ELF-1 (cell line): ENCODE measurements around the gene TDP1.
A peak's percentile ranks its signal among the peaks of the same experiment; 100 is the strongest.

Experiments used
- DNase-seq: peaks from one replicate; pipeline ENCODE4 v3.0.0-alpha.2; 2016; ENCODE audit warnings: low read depth, low spot score

The TDP1 gene

GRCh38 chr14:89941830-89942377, 13.8 kb upstream of the TDP1 start:
- DNase-seq = no peak

- DNase-seq = no peak
These were observed 8.4 kb upstream of the TDP1 start for GRCh38 chr14:89947344-89947743.

DNA sequence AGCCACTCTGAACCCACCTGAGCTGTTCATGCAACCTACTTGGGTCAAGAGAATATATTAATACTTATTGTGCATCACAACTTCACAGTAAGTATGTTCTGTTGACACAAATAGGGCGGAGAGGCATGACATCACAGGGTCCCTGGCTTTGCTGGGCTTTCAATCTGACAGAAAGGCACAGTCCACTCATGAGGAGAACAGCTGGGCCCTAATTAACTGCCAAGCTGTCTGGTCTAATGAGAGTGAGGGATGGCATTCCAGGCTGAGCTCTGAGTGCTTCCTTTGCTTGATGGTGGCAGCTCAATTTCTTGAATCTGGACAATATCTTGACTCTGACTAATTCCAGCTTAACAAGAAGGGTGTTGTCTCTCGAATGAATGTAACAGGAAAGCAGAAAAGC, 3.2 kb upstream of the TDP1 start:
- no peak for DNase-seq

DNA sequence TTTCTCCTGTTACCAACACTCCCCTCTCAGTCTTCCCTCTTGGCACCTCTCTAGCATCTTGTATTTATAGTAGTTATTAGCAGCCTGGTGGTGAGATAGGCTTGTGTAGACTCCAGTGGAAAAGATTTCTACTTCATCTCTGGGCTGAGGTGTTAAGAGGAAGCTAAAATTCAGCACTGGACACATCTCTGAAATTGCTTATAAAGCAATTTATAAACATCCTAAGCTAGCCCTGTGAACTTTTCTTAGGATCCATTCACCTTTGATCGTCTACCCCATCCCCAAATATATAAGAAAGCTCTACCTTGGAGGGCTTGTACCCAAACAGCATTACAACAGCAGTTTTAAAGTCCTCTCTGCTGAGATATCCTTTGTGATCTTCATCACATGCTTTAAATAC, 2.1 kb upstream of the TDP1 start:
- no peak for DNase-seq

DNA sequence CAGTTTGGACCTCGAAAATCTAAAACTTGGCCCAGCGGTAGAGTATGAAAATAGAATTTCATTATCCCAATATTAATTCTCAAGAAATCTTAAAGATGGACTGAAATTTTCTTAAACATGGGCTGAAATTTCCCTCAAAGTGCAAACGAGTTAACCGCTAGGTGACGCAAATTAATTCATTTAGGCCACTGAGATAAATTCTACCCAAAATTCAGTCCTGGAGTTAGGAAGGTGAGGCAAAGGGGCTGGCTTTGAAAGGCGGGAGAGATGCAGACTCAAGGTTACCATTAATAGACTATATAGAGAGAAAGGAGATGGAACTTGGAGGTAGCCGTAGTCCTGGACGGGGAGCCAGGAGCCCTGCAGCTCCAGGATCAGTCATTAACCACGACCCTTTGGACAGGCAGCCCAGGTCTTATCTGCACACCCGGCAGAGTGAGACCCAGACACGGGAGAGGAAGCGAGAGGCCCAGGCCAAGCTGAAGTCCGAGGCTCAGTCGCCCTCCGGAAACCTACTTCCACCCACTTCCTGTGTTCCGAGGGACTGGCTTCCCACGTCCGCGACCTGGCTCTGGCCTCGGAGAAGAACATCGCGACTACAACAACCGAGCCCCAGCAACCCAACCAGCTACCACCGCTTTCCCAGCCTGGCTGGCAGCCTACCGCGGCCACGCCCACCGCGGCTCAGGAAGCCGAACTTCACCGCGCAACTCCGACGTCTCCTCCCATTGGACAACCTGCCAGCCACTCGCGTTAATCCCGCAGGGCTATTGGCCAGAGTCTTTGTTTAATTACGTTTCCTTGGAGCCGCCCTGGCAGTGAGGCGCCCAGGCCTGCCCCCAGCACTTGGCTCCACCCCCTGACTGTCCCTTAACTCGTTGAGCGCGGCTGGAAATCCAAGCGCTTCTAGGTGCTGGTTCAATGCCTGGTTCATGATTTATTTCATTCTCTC, 1.4 kb upstream of the TDP1 start, which contains the start of gene EFCAB11:
TSS of gene EFCAB11 (minus strand) at position 661 of the 952 bp plus-strand sequence. CDS start at position 591, 70 bp downstream.
- DNase-seq = peak; percentile 100

DNA sequence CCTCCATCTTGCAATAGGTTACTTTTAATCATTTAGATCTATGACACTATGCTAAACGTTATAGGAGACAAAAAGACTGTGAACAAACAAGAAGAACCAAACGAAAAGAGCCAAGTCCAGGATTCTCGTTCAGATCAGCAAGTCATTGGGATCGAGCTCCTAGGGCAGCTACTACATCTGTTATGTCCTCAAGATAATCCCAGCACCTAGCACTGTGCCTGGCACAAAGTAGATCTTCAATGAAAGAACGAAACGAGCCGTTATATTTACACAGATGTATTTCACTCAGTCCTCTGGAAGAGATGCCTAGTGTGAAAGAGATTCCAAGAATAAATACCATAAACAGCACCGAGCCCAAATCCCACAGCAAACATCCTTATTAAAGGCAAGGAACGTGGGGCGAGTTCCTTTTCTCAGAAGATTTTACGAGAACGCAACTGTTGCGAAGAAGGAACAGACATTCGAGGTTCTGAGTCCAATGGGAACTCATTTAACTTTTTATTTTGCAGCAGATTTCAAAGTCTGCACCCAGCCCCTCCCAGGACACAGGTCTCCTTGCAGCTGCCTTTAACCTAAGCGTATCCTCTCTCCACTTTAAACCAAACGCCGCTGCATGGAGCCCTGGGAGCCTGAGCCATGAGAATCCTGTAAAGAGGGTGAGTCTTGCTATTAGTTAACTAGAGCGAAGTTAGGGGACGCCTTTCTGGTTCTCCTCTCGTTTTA, 544 bp upstream of the TDP1 start:
- DNase-seq = no peak

- no peak for DNase-seq
These were observed 908 bp downstream of the TDP1 start for GRCh38 chr14:89956661-89957009.

GRCh38 chr14:89957376-89957775, 1.6 kb downstream of the TDP1 start:
- DNase-seq = no peak

DNA sequence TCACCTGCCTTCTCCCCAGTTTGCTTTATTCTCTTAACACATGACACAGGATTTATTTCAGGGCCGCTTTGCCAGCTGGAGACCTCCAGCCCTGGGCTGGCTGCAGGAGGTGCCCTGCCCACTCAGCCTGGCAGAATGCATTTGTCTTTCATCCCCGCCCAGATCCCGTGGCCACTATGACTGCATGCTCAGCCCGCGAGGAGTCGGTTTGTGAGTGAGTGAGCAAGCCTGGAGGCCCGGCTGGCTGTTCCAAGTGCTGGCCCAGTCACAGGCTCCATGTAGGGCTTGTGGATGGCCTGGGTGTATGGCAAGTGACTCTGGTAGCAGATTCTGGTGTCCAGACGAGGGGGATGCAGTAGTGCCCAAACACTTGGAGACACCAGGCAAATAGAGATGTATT, 2.1 kb downstream of the TDP1 start:
- no peak for DNase-seq

GRCh38 chr14:89958966-89959365, 3.2 kb downstream of the TDP1 start:
- no peak for DNase-seq

GRCh38 chr14:89959853-89960445, 4.2 kb downstream of the TDP1 start:
- DNase-seq = no peak

DNA sequence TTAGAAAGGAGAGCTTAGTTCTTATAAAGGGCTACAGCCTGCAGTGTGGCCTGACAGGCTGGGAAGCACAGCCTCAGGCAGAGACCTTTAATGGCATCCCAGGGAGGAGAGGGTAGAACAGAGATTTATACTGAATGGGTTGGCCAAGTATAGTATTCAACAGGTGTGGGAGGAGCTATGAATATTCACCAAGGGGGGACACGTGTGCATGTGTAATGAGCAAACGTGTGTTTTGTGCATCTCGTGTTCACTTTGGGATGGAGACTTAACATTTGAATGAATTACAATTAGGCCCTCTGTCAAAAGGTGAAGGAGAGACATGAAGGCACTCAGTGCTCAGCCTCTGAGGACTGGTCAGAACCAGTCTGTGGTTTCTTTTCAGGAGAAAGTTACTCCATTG, 5.2 kb downstream of the TDP1 start:
- DNase-seq = peak; percentile 27

GRCh38 chr14:89963288-89963978, 7.7 kb downstream of the TDP1 start:
- no peak for DNase-seq

DNA sequence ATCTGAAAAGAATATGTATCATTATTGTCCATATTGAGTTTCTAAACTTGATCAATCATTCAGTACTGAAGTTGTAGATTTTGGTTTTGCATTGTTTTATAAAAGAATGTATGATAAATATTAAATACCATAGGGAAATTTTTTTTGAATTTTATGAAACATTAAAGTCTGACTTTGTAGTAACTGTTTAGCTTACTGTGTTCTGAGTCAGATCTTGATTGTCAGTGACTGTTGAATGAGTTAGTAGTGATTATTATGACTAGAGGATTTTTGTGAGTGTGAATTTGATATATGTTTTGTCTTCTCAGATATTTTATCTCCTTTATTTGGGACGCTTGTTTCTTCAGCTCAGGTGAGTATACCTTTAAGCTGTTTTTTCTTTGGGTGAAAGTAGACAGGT, 10.1 kb downstream of the TDP1 start:
- DNase-seq = no peak

- DNase-seq = peak; percentile 67
These were observed 17.6 kb downstream of the TDP1 start for GRCh38 chr14:89973234-89973823.

- DNase-seq = no peak
These were observed 21.9 kb downstream of the TDP1 start for GRCh38 chr14:89977668-89978067.

GRCh38 chr14:89978656-89979055, 22.9 kb downstream of the TDP1 start:
- DNase-seq = no peak

DNA sequence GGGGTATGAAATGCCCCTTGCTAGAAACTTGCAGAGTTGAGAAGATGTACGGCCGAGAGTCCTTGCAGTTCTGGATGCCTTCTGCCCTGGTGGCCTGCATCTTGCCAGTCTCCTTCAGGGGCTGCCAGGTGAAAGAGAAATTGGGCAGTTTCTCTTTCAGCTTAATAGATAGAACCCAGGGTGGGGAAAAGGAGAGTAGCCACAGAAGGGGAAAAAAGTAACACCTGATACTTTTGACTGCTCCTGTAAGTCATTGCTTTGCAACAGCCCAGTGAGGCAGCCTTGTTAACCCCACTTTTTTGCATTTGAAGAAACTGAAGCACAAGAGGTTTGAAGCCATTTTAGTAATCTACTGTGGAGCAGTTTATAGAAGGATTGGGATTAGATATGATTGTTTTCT, 27.6 kb downstream of the TDP1 start:
- DNase-seq = no peak

- DNase-seq = no peak
These were observed 30.9 kb downstream of the TDP1 start for GRCh38 chr14:89986462-89987160.

GRCh38 chr14:89987161-89987475, 31.4 kb downstream of the TDP1 start:
- no peak for DNase-seq

- DNase-seq = no peak
These were observed 33.1 kb downstream of the TDP1 start for GRCh38 chr14:89988787-89989186.
